Lower lobe of right lung (tissue), 2 donors: ENCODE results near the gene SOX6. TPM values are rescaled to one million over a fixed set of nuclear protein-coding genes. Genes with fewer than 3 reads are reported as not detected.

Source experiments
- ATAC-seq, 2 donors: fragments of 200-7000 bp; cut with Tn5 transposase; one replicate each; pipeline ENCODE4 v1.9.1; 2020 to 2022; ENCODE audit warnings: mild to moderate bottlenecking in 2 of 2, moderate library complexity in 2 of 2
- DNase-seq: peaks from one replicate; pipeline ENCODE4 v3.0.0-alpha.2; 2020
- H3K27ac ChIP-seq: fragments of 200-600 bp; one replicate; pipeline ENCODE4 v1.8.0; 2022
- H3K27me3 ChIP-seq: fragments of 200-600 bp; one replicate; pipeline ENCODE4 v1.8.0; 2022; ENCODE audit warnings: low read depth
- H3K36me3 ChIP-seq: fragments of 200-600 bp; one replicate; pipeline ENCODE4 v1.8.0; 2022; ENCODE audit warnings: mild to moderate bottlenecking
- H3K4me1 ChIP-seq: fragments of 200-600 bp; one replicate; pipeline ENCODE4 v1.8.0; 2022
- H3K4me3 ChIP-seq: fragments of 200-600 bp; one replicate; pipeline ENCODE4 v1.8.0; 2022; ENCODE audit warnings: mild to moderate bottlenecking
- H3K9me3 ChIP-seq: fragments of 200-600 bp; one replicate; pipeline ENCODE4 v1.8.0; 2022
- CTCF ChIP-seq: fragments of 200-600 bp; IDR thresholded peaks from one replicate; pipeline ENCODE4 v1.8.0; 2022; ENCODE audit warnings: antibody characterized with exemption, mild to moderate bottlenecking
- intact Hi-C: fragments of 100-400 bp; cut with DNase I; formaldehyde crosslinking; loops from one replicate; pipeline ENCODE4 v1.11.0; 2022
- total RNA-seq: library from RNA; stranded (reverse); fragmentation: NEBNext Ultra II Directional; extraction: Animal tissue kit (Norgen Biotek cat#: 25700); gene quantifications from one replicate; pipeline ENCODE4 v1.2.1, GENCODE V29; 2021
- donor health status: DM: no; HTN: yes; CAD: no; lungs with severe emphysema.

SOX6 gene
- total RNA-seq, 1 donor from 2014 or later: 4.8 TPM

- intact Hi-C loops: no loop called here
- DNase-seq (no peak), ATAC-seq (no peak)
- Histone ChIP-seq H3K4me3 (no peak overlapping the region), H3K9me3 (no peaks in the 10 kb centered on the region), H3K27me3 (no peaks in the 10 kb centered on the region), H3K4me1 (no peaks in the 10 kb centered on the region), H3K36me3 (no peaks in the 10 kb centered on the region), H3K27ac (no peak overlapping the region)
- TF ChIP-seq CTCF: no peak
These were observed 342.6 kb downstream of the SOX6 start for GRCh38 chr11:16013649-16014275.

GRCh38 chr11:16013242-16013641, 343.1 kb downstream of the SOX6 start:
- ATAC-seq (no peak), DNase-seq (no peak)
- Histone ChIP-seq H3K4me1 (no peaks in the 10 kb centered on the region), H3K4me3 (no peak overlapping the region), H3K27me3 (no peaks in the 10 kb centered on the region), H3K9me3 (no peaks in the 10 kb centered on the region), H3K27ac (no peak overlapping the region), H3K36me3 (no peaks in the 10 kb centered on the region)
- no peak for TF ChIP-seq CTCF
- intact Hi-C loops: no loop called here

- intact Hi-C loops: no loop called here
- no peak for ATAC-seq
- H3K9me3 ChIP-seq: no peaks in the 10 kb centered on the region
These were observed 344.1 kb downstream of the SOX6 start for GRCh38 chr11:16012125-16012751.

GRCh38 chr11:16011396-16011795, 344.9 kb downstream of the SOX6 start:
- DNase-seq (no peak), ATAC-seq (no peak)
- H3K27ac ChIP-seq: no peak overlapping the region
- no peak overlapping the region for H3K4me3 ChIP-seq
- no peaks in the 10 kb centered on the region for H3K36me3 ChIP-seq
- no peak for TF ChIP-seq CTCF
- H3K9me3 ChIP-seq: no peaks in the 10 kb centered on the region
- H3K4me1 ChIP-seq: no peaks in the 10 kb centered on the region
- intact Hi-C loops: no loop called here
- H3K27me3 ChIP-seq: no peaks in the 10 kb centered on the region

More at GRCh38 chr11:16012125-16012751, 344.1 kb downstream of the SOX6 start:
- Histone ChIP-seq H3K27ac (no peak overlapping the region), H3K4me1 (no peaks in the 10 kb centered on the region), H3K27me3 (no peaks in the 10 kb centered on the region), H3K4me3 (no peak overlapping the region), H3K36me3 (no peaks in the 10 kb centered on the region)
- no peak for TF ChIP-seq CTCF
- no peak for DNase-seq

DNA sequence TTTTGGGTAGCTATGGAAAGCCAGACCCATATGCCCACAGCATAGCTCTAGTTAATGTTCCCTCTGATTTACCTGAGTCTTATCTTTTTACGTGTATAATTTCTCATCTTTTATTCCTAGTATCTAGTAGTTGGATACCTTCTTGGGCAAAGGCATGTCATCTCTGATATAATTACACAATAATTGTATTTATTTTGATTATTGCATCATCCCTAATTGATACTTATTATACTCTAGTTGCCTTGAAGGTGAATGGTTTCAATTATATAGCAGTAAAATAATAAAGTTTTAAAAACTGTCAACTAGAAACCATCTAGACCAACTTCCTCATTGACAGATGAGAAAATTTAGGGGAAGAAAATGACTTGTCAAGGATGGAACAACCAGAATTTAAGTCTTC, 347.3 kb downstream of the SOX6 start:
- intact Hi-C loops: no loop called here
- DNase-seq: no peak
- H3K9me3 ChIP-seq: no peaks in the 10 kb centered on the region
- no peak for TF ChIP-seq CTCF
- H3K27ac ChIP-seq: no peak overlapping the region
- H3K27me3 ChIP-seq: no peaks in the 10 kb centered on the region
- no peak for ATAC-seq
- no peak overlapping the region for H3K4me3 ChIP-seq
- no peaks in the 10 kb centered on the region for H3K4me1 ChIP-seq
- no peaks in the 10 kb centered on the region for H3K36me3 ChIP-seq
